ENCODE data around the gene AGMAT.
A peak's percentile ranks its signal among the peaks of the same experiment; 100 is the strongest.

The AGMAT gene

GRCh38 chr1:15568387-15569073 lies 16.3 kb downstream of the AGMAT start:
- no peak for DNase-seq (ENCODE audit: low read depth in 2 of 3, low spot score in 2 of 3)

DNA sequence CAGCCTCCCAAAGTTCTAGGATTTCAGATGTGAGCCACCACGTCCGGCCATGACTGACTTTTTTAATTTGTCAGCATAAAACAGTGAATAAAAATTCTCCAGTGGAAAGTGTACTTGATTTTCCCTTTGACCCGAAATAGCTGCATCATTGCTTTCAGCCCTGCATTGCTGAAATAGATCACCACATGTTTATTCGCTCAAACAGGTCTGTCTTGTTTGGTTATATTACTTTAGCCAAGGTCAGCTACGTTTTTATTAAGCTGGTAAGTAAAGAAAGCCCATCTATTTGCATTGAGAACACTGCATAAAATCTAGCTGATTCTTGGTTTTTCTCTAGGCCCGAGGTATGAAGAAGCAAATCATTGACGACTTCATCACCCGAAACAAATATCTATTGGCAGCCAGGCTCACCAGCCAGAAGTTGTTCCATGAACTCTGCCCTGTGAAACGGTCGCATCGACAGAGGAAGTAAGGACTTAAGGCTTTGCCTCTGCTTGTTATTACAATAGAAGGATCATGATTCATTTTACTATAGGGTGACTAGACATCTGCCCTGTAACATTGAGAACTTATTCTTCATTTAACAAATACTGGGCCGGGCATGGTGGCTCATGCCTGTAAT lies 25.6 kb downstream of the AGMAT start:
- no peak for DNase-seq (ENCODE audit: low read depth in 2 of 3, low spot score in 2 of 3)

- DNase-seq (ENCODE audit: low read depth in 2 of 3, low spot score in 2 of 3), result no peak
Measured at GRCh38 chr1:15558516-15558915, 26.3 kb downstream of the AGMAT start.

DNA sequence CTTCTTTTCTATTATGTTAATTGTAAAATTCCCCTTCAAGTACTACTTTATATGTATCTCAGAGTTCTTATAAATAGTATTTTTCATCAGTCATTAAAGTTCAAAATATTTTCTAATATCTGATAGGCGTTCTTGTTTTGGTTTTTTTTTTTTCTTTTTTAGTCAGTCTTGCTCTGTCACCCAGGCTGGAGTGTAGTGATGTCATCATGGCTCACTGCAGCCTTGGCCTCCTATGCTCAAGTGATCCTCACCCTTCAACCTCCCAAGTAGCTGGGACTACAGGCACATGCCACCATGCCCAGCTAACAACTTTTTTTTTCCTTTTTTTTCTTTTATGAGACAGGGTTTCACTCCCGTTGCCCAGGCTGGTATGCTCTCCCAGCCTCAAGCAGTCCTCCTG lies 27.3 kb downstream of the AGMAT start:
- DNase-seq (ENCODE audit: low read depth in 2 of 3, low spot score in 2 of 3), result no peak

DNA sequence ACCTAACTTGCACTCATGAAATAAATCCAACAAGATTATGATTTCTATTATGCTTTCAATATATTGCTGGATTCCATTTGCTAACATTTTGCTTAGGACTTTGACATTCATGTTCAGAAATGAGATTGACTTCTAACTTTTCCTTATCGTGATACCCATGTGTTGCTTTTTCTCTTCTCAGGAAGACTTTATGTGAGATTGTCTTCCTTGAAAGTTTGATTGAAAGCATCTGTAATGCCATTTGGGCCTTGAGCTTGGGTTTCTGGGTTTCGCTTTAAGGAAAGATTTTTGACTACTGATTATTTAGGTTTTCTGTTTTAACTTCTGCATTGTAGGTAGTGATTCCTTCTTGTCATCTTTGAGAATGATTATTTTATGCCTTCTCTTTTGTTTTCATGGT lies 27.8 kb downstream of the AGMAT start:
- DNase-seq (ENCODE audit: low read depth in 2 of 3, low spot score in 2 of 3), result no peak

DNA sequence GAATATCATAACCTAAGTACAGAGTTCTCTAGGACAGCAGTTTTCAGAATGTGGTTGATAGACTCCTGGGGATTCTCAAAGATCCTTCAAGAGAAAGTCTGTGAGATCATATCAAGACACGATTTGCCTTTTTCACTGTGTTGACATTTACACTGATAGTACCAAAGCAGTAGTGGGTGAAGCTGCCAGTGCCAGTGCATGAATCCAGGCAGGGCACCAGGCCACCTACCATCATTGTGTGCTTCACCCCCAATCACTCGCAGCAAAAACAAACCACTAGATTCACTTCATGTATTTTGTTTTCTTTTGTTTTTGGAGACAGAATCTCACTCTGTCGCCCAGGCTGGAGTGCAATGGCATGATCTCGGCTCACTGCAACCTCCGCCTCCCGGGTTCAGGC lies 34.3 kb downstream of the AGMAT start:
- DNase-seq (ENCODE audit: low read depth in 2 of 3, low spot score in 2 of 3), result no peak

GRCh38 chr1:15546641-15547040 lies 38.2 kb downstream of the AGMAT start:
- no peak for DNase-seq (ENCODE audit: low read depth in 2 of 3, low spot score in 2 of 3)

- DNase-seq (ENCODE audit: low read depth in 2 of 3, low spot score in 2 of 3), result no peak
Measured at GRCh38 chr1:15543589-15544568, 41.0 kb downstream of the AGMAT start.

GRCh38 chr1:15543251-15543588 lies 41.6 kb downstream of the AGMAT start:
- DNase-seq (ENCODE audit: low read depth in 2 of 3, low spot score in 2 of 3), result no peak

DNA sequence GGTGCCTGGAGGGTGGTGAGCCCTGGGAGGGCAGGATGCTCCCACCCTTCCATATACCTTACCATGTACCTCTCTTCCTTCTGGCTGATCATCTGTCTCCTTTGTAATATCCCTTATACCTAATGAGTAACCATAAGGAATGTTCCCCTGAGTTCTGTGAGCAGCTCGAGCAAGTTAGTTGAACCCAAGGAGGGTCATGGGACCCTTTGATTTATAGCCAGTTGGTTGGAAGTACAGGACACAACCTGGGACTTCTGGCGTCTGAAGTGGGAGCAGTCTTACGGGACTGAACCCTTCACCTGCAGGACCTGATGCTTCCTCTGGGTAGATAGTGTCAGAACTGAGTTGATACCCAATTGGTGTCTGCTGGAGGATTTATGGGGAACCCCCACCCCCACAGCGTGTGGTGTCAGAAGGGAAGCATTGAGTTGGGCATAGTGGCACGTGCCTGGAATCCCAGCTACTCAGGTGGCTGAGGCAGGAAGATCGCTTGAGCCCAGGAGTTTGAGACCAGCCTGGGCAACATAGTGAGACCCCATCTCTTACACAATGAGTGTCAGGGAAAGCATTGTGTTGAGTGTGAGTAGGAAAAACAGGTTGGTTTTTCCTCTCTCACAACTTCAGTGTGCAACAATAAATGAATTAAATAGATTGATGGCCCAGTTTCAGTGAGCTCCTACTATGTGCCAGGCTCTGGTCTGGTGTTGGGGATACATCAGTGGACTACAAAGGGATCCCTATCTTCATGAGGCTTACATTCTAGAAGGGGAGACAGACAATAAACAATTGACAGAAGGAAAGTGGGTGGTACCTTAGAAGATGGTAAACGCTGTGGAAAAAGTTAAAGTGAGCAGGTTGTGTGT lies 42.2 kb downstream of the AGMAT start:
- DNase-seq (ENCODE audit: low read depth in 2 of 3, low spot score in 2 of 3), result no peak

- DNase-seq (ENCODE audit: low read depth in 2 of 3, low spot score in 2 of 3), result no peak
Measured at GRCh38 chr1:15541231-15541792, 43.5 kb downstream of the AGMAT start.

DNA sequence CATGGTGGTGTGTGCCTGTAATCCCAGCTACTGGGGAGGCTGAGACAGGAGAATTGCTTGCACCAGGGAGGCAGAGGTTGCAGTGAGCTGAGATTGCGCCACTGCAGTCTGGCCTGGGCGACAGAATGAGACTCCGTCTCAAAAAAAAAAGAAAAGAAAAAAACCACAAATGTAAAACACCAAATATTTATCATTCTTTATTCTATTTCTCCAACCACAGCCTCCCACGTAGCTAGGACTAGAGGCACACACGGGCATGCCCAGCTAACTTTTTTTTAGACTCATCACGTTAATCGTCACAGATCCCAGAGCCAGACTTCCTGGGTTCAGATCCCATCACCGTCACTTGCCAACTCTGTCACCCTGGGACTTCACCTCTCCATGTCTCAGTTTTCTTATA lies 44.7 kb downstream of the AGMAT start:
- no peak for DNase-seq (ENCODE audit: low read depth in 2 of 3, low spot score in 2 of 3)

DNA sequence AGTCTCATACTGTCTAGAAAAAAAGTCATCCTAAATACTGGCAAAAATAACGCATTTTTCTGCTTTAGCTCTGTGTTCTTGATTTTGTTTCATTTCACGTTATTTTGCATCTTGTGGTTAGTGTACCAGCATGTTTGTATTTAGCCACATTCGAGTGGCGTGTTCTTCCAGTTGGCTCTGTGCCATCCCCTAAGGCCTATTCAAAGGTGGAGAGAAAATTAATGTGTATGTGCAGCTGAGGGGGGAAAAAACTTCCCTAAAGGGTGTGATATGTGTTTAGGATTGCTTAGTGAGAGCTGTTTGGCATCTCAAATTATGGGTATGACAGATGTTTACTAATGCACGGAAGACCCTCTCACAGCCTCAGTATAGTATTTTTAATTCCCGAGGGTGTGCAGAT lies 46.1 kb downstream of the AGMAT start:
- no peak for DNase-seq (ENCODE audit: low read depth in 2 of 3, low spot score in 2 of 3)

GRCh38 chr1:15531682-15532081 lies 53.2 kb downstream of the AGMAT start:
- DNase-seq (ENCODE audit: low read depth in 2 of 3, low spot score in 2 of 3), result no peak

DNA sequence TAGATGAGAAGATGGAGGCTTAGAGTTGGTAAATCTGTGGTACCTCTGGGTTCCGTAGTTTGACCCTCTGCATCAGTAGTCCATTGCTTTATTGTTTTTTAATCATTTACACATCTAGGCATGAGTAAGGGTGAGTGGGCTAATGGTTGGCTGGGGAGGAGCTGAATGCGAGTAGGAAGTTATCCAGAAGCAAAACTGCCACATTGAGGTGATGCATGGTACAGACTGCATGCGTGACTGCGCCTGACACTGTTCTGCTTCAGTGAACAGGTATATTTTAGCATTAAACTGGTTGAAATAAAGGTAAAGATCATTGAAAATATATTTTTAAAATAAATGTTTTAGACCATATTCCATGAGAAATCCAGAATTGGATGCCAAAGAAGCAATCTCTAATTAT lies 53.8 kb downstream of the AGMAT start:
- DNase-seq (ENCODE audit: low read depth in 2 of 3, low spot score in 2 of 3), result no peak

- DNase-seq (ENCODE audit: low read depth in 2 of 3, low spot score in 2 of 3), result peak; percentile 76 to 95 (median 92)
Measured at GRCh38 chr1:15526490-15527339, 58.1 kb downstream of the AGMAT start, which contains the start of gene DNAJC16. TSS of gene DNAJC16 (plus strand) at chr1:15526848. CDS start at chr1:15529106, 2,258 bp downstream.

- no peak for DNase-seq (ENCODE audit: low read depth in 2 of 3, low spot score in 2 of 3)
Measured at GRCh38 chr1:15526021-15526489, 58.8 kb downstream of the AGMAT start.

DNA sequence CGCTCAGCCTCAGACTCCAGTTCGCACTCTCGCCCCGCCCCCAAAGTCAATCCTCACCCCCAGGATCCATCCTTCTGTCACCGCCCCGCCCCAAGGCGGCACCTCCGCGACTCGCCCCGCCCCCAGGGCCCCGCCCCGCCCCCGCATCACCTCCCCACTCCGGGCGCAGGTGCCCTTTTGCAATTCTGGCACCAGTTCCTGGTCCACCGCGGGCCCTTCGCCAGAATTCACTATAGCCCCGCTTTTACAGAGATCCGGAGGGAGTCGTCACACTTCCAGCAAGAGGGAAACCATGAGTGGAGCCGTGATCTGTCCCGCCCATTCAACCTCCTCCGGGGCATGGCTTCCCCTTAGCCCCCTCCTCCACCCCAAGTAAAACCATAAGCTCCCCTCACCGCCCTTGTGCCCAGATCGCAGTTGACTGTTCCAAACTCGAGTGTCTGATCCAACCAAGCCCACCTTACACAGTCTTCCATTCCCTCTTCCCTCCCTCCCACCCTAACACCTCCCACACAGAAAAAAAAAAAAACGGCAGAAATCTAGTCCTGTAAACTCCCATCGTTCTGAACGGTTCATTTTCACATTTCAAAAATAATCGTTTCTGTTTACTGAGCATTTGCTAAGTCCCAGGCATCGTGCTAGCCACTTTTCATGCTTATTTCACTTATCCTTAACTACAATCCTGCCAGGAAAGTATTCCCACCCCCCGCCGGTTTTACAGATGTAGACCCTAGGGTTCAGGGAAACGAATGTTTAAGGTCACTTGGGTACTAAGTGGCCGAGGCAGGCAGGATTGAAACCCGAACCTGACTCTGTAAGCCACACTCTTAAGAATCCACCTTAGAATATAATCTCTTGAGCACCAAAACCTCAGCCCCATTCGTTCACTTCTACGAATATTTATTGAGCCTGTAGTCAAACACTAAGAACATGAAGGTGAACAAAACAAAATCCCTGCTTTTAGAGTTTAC lies 59.5 kb downstream of the AGMAT start:
- no peak for DNase-seq (ENCODE audit: low read depth in 2 of 3, low spot score in 2 of 3)
